ENCODE results near the gene CDC37L1.

CDC37L1 gene

DNA sequence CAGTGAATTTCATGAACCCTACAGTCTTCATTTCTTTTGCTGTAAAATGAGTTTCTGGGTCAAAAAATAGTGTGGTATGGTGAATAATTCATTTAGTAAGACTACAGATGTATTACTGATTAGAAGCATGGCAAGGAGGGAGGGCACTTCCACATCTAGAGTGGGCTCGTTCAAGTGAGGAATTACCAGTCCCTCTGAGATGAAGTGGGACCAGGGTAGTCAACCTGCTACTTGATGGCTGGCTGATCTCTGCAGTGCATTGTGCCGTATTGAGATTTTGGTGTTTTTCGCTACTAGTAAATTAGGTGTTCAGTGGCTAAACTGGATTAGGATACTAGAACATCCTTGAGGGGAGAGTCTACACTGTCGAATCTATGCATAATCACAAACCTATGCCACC lies 10.8 kb downstream of the CDC37L1 start:
- H3K4me3 ChIP-seq (replicated peaks; ENCODE audit: low read depth, low read length), result no peak overlapping the region
- TF ChIP-seq, protein P1, sequence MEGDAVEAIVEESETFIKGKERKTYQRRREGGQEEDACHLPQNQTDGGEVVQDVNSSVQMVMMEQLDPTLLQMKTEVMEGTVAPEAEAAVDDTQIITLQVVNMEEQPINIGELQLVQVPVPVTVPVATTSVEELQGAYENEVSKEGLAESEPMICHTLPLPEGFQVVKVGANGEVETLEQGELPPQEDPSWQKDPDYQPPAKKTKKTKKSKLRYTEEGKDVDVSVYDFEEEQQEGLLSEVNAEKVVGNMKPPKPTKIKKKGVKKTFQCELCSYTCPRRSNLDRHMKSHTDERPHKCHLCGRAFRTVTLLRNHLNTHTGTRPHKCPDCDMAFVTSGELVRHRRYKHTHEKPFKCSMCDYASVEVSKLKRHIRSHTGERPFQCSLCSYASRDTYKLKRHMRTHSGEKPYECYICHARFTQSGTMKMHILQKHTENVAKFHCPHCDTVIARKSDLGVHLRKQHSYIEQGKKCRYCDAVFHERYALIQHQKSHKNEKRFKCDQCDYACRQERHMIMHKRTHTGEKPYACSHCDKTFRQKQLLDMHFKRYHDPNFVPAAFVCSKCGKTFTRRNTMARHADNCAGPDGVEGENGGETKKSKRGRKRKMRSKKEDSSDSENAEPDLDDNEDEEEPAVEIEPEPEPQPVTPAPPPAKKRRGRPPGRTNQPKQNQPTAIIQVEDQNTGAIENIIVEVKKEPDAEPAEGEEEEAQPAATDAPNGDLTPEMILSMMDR (IDR thresholded peaks at IDR 0.05; ENCODE audit: low read length, missing control alignments), result no peak
- no peak for DNase-seq (ENCODE audit: low read depth)

DNA sequence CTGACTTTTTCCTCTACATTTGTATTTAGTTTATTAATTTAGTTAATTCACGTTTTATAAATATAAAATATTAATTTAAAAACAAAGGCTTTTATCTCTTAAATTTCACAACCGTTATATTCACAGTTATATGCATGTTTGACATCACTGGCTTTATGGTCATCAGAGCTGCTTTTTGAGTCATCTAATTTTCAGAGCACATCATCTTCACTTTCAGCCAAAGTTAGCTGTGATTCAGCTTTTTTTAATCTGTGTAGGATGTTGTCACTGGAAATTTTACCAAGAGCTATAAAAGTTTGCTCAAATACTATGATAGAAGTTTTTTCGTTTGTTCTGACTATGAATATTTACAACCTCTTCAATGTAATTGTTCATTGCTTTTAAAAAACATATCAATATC lies 12.4 kb downstream of the CDC37L1 start:
- peak; percentile 65 for DNase-seq (ENCODE audit: low read depth)
- no peak overlapping the region for H3K4me3 ChIP-seq (replicated peaks; ENCODE audit: low read depth, low read length)
- TF ChIP-seq, protein P1 (IDR thresholded peaks at IDR 0.05; ENCODE audit: low read length, missing control alignments), result no peak

DNA sequence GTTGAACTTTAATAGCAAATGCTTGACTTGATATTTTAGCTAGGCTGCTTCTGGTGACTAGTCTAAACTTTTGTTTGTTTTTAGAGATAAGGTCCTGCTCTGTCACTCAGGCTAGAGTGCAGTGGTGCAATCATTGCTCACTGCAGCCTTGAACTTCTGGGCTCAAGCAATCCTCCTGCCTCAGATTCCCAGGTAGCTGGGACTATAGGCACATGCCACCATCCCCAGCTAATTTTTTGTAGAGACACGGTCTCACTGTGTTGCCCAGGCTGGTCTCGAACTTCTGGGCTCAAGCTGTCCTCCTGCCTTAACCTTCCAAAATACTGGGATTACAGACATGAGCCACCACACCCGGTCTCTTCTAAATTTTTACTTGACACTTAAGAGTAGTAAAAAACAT lies 20.7 kb downstream of the CDC37L1 start:
- peak; percentile 36 for DNase-seq (ENCODE audit: low read depth)
- TF ChIP-seq, protein P1 (IDR thresholded peaks at IDR 0.05; ENCODE audit: low read length, missing control alignments), result no peak
- H3K4me3 ChIP-seq (replicated peaks; ENCODE audit: low read depth, low read length), result no peak overlapping the region

DNA sequence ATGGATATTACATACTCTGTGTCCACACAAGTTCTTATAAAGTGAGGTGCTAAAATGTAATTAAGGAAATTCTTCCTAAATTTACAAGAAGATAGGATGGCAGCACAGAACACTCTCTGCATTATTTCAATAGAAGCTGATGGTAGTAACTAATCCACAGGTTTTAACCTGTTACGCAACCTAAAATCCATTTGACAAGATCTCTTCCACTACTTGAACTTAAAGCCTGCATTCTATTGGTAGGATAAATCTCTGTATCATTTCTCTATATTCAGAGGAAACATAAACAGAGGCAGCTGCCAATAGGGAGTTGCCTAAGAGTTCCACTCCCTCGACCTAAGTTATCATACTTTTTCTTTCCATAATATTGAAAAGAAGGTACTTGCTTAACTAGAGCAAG lies 21.6 kb downstream of the CDC37L1 start:
- TF ChIP-seq, protein P1 (IDR thresholded peaks at IDR 0.05; ENCODE audit: low read length, missing control alignments), result no peak
- H3K4me3 ChIP-seq (replicated peaks; ENCODE audit: low read depth, low read length), result no peak overlapping the region
- no peak for DNase-seq (ENCODE audit: low read depth)

DNA sequence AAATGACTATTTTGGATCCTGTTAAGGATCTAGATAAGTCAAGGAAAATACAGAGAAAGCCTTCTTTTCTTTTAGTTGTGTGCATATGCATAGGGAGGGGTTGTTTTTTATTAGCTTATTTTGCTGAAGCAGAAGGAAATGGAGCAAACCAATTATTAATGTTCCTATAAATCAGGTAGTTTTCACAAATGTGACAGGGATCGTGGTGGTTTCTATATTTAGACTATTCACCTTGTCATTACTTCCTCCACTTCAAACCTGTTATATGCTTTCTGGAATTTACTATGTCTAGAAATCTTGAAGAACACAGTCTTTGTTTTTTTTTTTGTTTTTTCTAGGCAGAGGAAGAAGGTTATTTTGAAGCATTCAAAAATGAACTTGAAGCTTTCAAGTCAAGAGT lies 22.2 kb downstream of the CDC37L1 start:
- H3K4me3 ChIP-seq (replicated peaks; ENCODE audit: low read depth, low read length), result no peak overlapping the region
- TF ChIP-seq, protein P1 (IDR thresholded peaks at IDR 0.05; ENCODE audit: low read length, missing control alignments), result no peak
- no peak for DNase-seq (ENCODE audit: low read depth)

DNA sequence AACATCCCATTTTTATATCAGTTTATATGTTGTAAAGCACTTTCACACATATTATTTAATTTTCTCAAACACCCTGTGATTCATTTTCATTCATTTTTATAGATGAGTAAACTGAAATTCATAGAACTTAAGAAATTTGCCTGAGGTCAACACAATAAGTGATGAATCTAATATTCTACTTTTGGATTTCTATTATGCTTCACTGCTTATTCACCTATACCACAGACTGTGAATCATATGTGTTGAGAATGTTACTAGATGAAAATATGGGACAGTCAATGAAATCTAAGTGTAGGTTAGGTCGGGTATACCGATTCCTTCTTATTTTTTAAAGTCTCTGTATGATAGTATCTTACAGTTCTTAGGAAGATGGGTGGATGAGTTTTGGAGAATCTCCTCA lies 24.8 kb downstream of the CDC37L1 start:
- no peak for DNase-seq (ENCODE audit: low read depth)
- H3K4me3 ChIP-seq (replicated peaks; ENCODE audit: low read depth, low read length), result no peak overlapping the region
- TF ChIP-seq, protein P1 (IDR thresholded peaks at IDR 0.05; ENCODE audit: low read length, missing control alignments), result no peak

DNA sequence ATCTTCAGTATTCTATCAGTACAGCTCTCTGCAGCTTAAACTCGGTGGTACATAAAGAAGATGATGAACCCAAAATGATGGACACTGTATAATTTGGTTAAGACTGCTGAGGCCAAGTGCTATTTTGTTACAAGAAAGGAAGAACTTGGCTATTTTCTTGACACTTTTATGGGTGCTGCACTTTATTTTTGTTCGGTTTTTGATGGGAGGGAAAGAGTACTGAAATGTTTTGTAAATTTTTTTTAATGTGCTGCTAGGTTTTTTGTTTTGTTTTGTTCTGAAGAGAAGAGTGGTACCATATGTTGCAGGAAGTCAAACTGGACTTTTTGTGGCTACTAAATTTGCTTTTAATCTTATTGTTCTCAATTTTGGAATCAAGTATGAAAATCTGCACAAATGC lies 26.7 kb downstream of the CDC37L1 start:
- no peak overlapping the region for H3K4me3 ChIP-seq (replicated peaks; ENCODE audit: low read depth, low read length)
- no peak for DNase-seq (ENCODE audit: low read depth)
- TF ChIP-seq, protein P1 (IDR thresholded peaks at IDR 0.05; ENCODE audit: low read length, missing control alignments), result no peak

Data from fibroblast of pulmonary artery (primary cell).